Stimulated activated CD8-positive, alpha-beta memory T cell treated with anti-CD3 and anti-CD28 coated beads, Interleukin-2, amount 100 ng/mL, for 48 hours (primary cell): ENCODE data around the gene CD2.
"Not testable (repeated sequence)": the region's sequence is repeated elsewhere in the genome, so short reads cannot be mapped to it uniquely, and the experiment has no call there.

Source experiments
- DNase-seq, 2 donors: peaks; one replicate each; pipeline ENCODE4 v3.0.0-alpha.2; 2020; ENCODE audit warnings: low read depth in 2 of 2

The CD2 gene

GRCh38 chr1:116732726-116733125 lies 21.5 kb upstream of the CD2 start:
- DNase-seq: no peak

- no peak for DNase-seq
These were observed 20.5 kb upstream of the CD2 start for GRCh38 chr1:116733476-116734365.

GRCh38 chr1:116735246-116735645 lies 19.0 kb upstream of the CD2 start:
- DNase-seq: no peak

- DNase-seq: peak; percentile 47 to 48
These were observed 17.0 kb upstream of the CD2 start for GRCh38 chr1:116737020-116737854.

- DNase-seq: no peak
These were observed 16.3 kb upstream of the CD2 start for GRCh38 chr1:116737855-116738321.

- DNase-seq: no peak
These were observed 15.4 kb upstream of the CD2 start for GRCh38 chr1:116738673-116739370.

- DNase-seq: no peak
These were observed 14.7 kb upstream of the CD2 start for GRCh38 chr1:116739371-116740012.

- DNase-seq: no peak
These were observed 13.9 kb upstream of the CD2 start for GRCh38 chr1:116740296-116740695.

- no peak for DNase-seq
These were observed 13.5 kb upstream of the CD2 start for GRCh38 chr1:116740746-116741145.

GRCh38 chr1:116741836-116742565 lies 12.2 kb upstream of the CD2 start:
- no peak for DNase-seq

- no peak for DNase-seq
These were observed 10.7 kb upstream of the CD2 start for GRCh38 chr1:116743535-116743934.

GRCh38 chr1:116748272-116748671 lies 6.0 kb upstream of the CD2 start:
- no peak for DNase-seq

- DNase-seq: no peak
These were observed 3.1 kb upstream of the CD2 start for GRCh38 chr1:116751146-116751545.

GRCh38 chr1:116751621-116752020 lies 2.6 kb upstream of the CD2 start:
- no peak for DNase-seq

- no peak for DNase-seq
These were observed 918 bp upstream of the CD2 start for GRCh38 chr1:116753312-116753711.

- DNase-seq: no peak
These were observed 836 bp downstream of the CD2 start for GRCh38 chr1:116755066-116755465.

- DNase-seq: no peak
These were observed 1.5 kb downstream of the CD2 start for GRCh38 chr1:116755681-116756080.

GRCh38 chr1:116756092-116756491 lies 1.9 kb downstream of the CD2 start:
- DNase-seq: not testable (repeated sequence)

- not testable (repeated sequence) for DNase-seq
These were observed 4.2 kb downstream of the CD2 start for GRCh38 chr1:116758456-116758815.

- DNase-seq: no peak
These were observed 5.4 kb downstream of the CD2 start for GRCh38 chr1:116759636-116760035.

GRCh38 chr1:116760487-116760886 lies 6.3 kb downstream of the CD2 start:
- no peak for DNase-seq
